ENCODE measurements around the gene TEX14.

Gene TEX14

GRCh38 chr17:58637011-58637570, 54.8 kb downstream of the TEX14 start:
- Histone ChIP-seq H3K9me3 (ENCODE audit: insufficient read depth, low read length, severe bottlenecking) (no peaks in the 10 kb centered on the region), H3K4me3 (ENCODE audit: low read depth in 1 of 2, low read length in 2 of 2) (no peak overlapping the region), H3K27ac (ENCODE audit: low read length) (no peak overlapping the region), H3K4me2 (ENCODE audit: insufficient read depth, low read length) (no peak overlapping the region), H3K27me3 (ENCODE audit: insufficient read depth, low read length, poor library complexity) (no peaks in the 10 kb centered on the region), H3K79me2 (ENCODE audit: insufficient read depth, low read length) (no peaks in the 10 kb centered on the region), H4K20me1 (ENCODE audit: insufficient read depth, low read length) (no peaks in the 10 kb centered on the region), H2AFZ (ENCODE audit: low read depth, low read length) (no peak overlapping the region), H3K4me1 (ENCODE audit: insufficient read depth, low read length) (no peaks in the 10 kb centered on the region), H3K9ac (ENCODE audit: low read depth, low read length) (no peak overlapping the region), H3K36me3 (ENCODE audit: insufficient read depth, low read length) (no peaks in the 10 kb centered on the region)
- TF ChIP-seq EZH2 (IDR thresholded peaks at IDR 0.05; ENCODE audit: borderline replicate concordance, low read depth, low read length, severe bottlenecking) = no peak
- TF ChIP-seq CTCF (IDR thresholded peaks at IDR 0.05; ENCODE audit: borderline replicate concordance, extremely low read depth, low read length, poor library complexity, severe bottlenecking) = no peak
- ATAC-seq (ENCODE audit: insufficient read depth, low read depth) = no peak
- DNase-seq = no peak

- no peak for ATAC-seq (ENCODE audit: insufficient read depth, low read depth)
- Histone ChIP-seq H3K27me3 (ENCODE audit: insufficient read depth, low read length, poor library complexity) (peaks cover 4% of the 10 kb centered on the region), H3K36me3 (ENCODE audit: insufficient read depth, low read length) (no peaks in the 10 kb centered on the region), H3K4me3 (ENCODE audit: low read depth in 1 of 2, low read length in 2 of 2) (no peak overlapping the region), H3K4me2 (ENCODE audit: insufficient read depth, low read length) (no peak overlapping the region), H3K79me2 (ENCODE audit: insufficient read depth, low read length) (no peaks in the 10 kb centered on the region), H2AFZ (ENCODE audit: low read depth, low read length) (no peak overlapping the region), H3K27ac (ENCODE audit: low read length) (no peak overlapping the region), H3K9me3 (ENCODE audit: insufficient read depth, low read length, severe bottlenecking) (no peaks in the 10 kb centered on the region), H3K4me1 (ENCODE audit: insufficient read depth, low read length) (no peaks in the 10 kb centered on the region), H3K9ac (ENCODE audit: low read depth, low read length) (no peak overlapping the region), H4K20me1 (ENCODE audit: insufficient read depth, low read length) (no peaks in the 10 kb centered on the region)
- TF ChIP-seq CTCF (IDR thresholded peaks at IDR 0.05; ENCODE audit: borderline replicate concordance, extremely low read depth, low read length, poor library complexity, severe bottlenecking) = no peak
- no peak for TF ChIP-seq EZH2 (IDR thresholded peaks at IDR 0.05; ENCODE audit: borderline replicate concordance, low read depth, low read length, severe bottlenecking)
- no peak for DNase-seq
Measured at GRCh38 chr17:58632324-58633314, 59.2 kb downstream of the TEX14 start.

- Histone ChIP-seq H2AFZ (ENCODE audit: low read depth, low read length) (no peak overlapping the region), H3K4me2 (ENCODE audit: insufficient read depth, low read length) (no peak overlapping the region), H3K27ac (ENCODE audit: low read length) (no peak overlapping the region), H4K20me1 (ENCODE audit: insufficient read depth, low read length) (no peaks in the 10 kb centered on the region), H3K27me3 (ENCODE audit: insufficient read depth, low read length, poor library complexity) (peaks cover 4% of the 10 kb centered on the region), H3K9me3 (ENCODE audit: insufficient read depth, low read length, severe bottlenecking) (no peaks in the 10 kb centered on the region), H3K36me3 (ENCODE audit: insufficient read depth, low read length) (no peaks in the 10 kb centered on the region), H3K4me1 (ENCODE audit: insufficient read depth, low read length) (no peaks in the 10 kb centered on the region), H3K9ac (ENCODE audit: low read depth, low read length) (no peak overlapping the region), H3K4me3 (ENCODE audit: low read depth in 1 of 2, low read length in 2 of 2) (no peak overlapping the region), H3K79me2 (ENCODE audit: insufficient read depth, low read length) (no peaks in the 10 kb centered on the region)
- TF ChIP-seq CTCF (IDR thresholded peaks at IDR 0.05; ENCODE audit: borderline replicate concordance, extremely low read depth, low read length, poor library complexity, severe bottlenecking) = no peak
- TF ChIP-seq EZH2 (IDR thresholded peaks at IDR 0.05; ENCODE audit: borderline replicate concordance, low read depth, low read length, severe bottlenecking) = no peak
- DNase-seq (no peak), ATAC-seq (ENCODE audit: insufficient read depth, low read depth) (no peak)
Measured at GRCh38 chr17:58631523-58632323, 60.1 kb downstream of the TEX14 start.

Data from DND-41 (cell line).